WTC11 (cell line): ENCODE results near the gene PKIB. TPM values are rescaled to one million over a fixed set of nuclear protein-coding genes. Genes with fewer than 3 reads are reported as not detected.

Experiments
- ATAC-seq: fragments of 200-7000 bp; cut with Tn5 transposase; 2 replicates; pipeline ENCODE4 v1.10.0; 2021; ENCODE audit warnings: mild to moderate bottlenecking, moderate library complexity
- CTCF ChIA-PET: fragments of 300-600 bp; sonication (Branson Sonifier 250); formaldehyde crosslinking; loops from one replicate; lab custom pipeline; 2021; ENCODE audit warnings: antibody characterized with exemption; lab: Charles Lee
- POLR2A ChIA-PET: fragments of 350-600 bp; sonication (Branson Sonifier 250); formaldehyde crosslinking; loops from one replicate; lab custom pipeline; 2021; ENCODE audit warnings: antibody characterized with exemption; lab: Charles Lee
- DNase-seq: peaks from one replicate; pipeline ENCODE4 v3.0.0; 2021; ENCODE audit warnings: low spot score
- H3K27ac Mint-ChIP-seq: 2 replicates; pipeline ENCODE4 v1.8.0; 2021; ENCODE audit warnings: mixed read lengths
- H3K27me3 Mint-ChIP-seq: 2 replicates; pipeline ENCODE4 v1.8.0; 2021; ENCODE audit warnings: low read depth, mild to moderate bottlenecking, moderate library complexity, mixed read lengths
- H3K36me3 Mint-ChIP-seq: 2 replicates; pipeline ENCODE4 v1.8.0; 2021; ENCODE audit warnings: mixed read lengths
- H3K4me1 Mint-ChIP-seq: 2 replicates; pipeline ENCODE4 v1.8.0; 2022; ENCODE audit warnings: mixed read lengths
- H3K4me3 Mint-ChIP-seq: 2 replicates; pipeline ENCODE4 v1.8.0; 2021; ENCODE audit warnings: mild to moderate bottlenecking, moderate library complexity, mixed read lengths
- H3K9me3 Mint-ChIP-seq: 2 replicates; pipeline ENCODE4 v1.8.0; 2021; ENCODE audit warnings: mixed read lengths
- ATF3 ChIP-seq: sonication (generic); formaldehyde crosslinking; conservative IDR thresholded peaks from 2 replicates; pipeline ENCODE4 v1.8.1; 2022; ENCODE audit warnings: mild to moderate bottlenecking, missing genetic modification reagents
- CREB1 ChIP-seq: sonication (generic); formaldehyde crosslinking; IDR thresholded peaks from 2 replicates; pipeline ENCODE4 v1.8.0; 2023; ENCODE audit warnings: mild to moderate bottlenecking, missing genetic modification reagents
- CTCF ChIP-seq: fragments of 200-600 bp; IDR thresholded peaks from 2 replicates; pipeline ENCODE4 v1.8.0; 2022; ENCODE audit warnings: antibody characterized with exemption
- ESRRA ChIP-seq: sonication (generic); formaldehyde crosslinking; IDR thresholded peaks from 2 replicates; pipeline ENCODE4 v1.8.1; 2022; ENCODE audit warnings: mild to moderate bottlenecking, missing genetic modification reagents, borderline replicate concordance
- GABPB1 ChIP-seq: sonication (generic); formaldehyde crosslinking; IDR thresholded peaks from 2 replicates; pipeline ENCODE4 v1.8.1; 2023; ENCODE audit warnings: mild to moderate bottlenecking, missing genetic modification reagents
- MXD4 ChIP-seq: fragments of 250-450 bp; sonication (Bioruptor Pico); IDR thresholded peaks from 2 replicates; pipeline ENCODE4 v1.8.0; 2021; ENCODE audit warnings: mild to moderate bottlenecking, moderate library complexity, borderline replicate concordance
- NFATC4 ChIP-seq: fragments of 250-450 bp; sonication (Bioruptor Pico); IDR thresholded peaks from 2 replicates; pipeline ENCODE4 v1.9.0; 2021; ENCODE audit warnings: mild to moderate bottlenecking
- PREB ChIP-seq: sonication (generic); formaldehyde crosslinking; IDR thresholded peaks from 2 replicates; pipeline ENCODE4 v1.8.1; 2022; ENCODE audit warnings: mild to moderate bottlenecking, missing genetic modification reagents, moderate library complexity, borderline replicate concordance
- SP1 ChIP-seq: sonication (generic); formaldehyde crosslinking; conservative IDR thresholded peaks from 2 replicates; pipeline ENCODE4 v1.8.1; 2022; ENCODE audit warnings: missing genetic modification reagents
- USF1 ChIP-seq: sonication (generic); formaldehyde crosslinking; IDR thresholded peaks from 2 replicates; pipeline ENCODE4 v1.8.0; 2022; ENCODE audit warnings: mild to moderate bottlenecking, missing genetic modification reagents
- USF2 ChIP-seq: sonication (generic); formaldehyde crosslinking; IDR thresholded peaks from 2 replicates; pipeline ENCODE4 v1.8.1; 2023; ENCODE audit warnings: mild to moderate bottlenecking, missing genetic modification reagents, moderate library complexity
- ZBTB21 ChIP-seq: sonication (generic); formaldehyde crosslinking; IDR thresholded peaks from 2 replicates; pipeline ENCODE4 v1.8.1; 2023; ENCODE audit warnings: mild to moderate bottlenecking, missing genetic modification reagents, borderline replicate concordance
- ZMAT4 ChIP-seq: fragments of 250-450 bp; sonication (Bioruptor Pico); IDR thresholded peaks from 2 replicates; pipeline ENCODE4 v1.9.0; 2021; ENCODE audit warnings: mild to moderate bottlenecking
- ZNF138 ChIP-seq: sonication (generic); formaldehyde crosslinking; conservative IDR thresholded peaks from 2 replicates; pipeline ENCODE4 v1.8.1; 2022; ENCODE audit warnings: mild to moderate bottlenecking, moderate library complexity, missing genetic modification reagents
- ZNF416 ChIP-seq: fragments of 250-450 bp; sonication (Bioruptor Pico); IDR thresholded peaks from 2 replicates; pipeline ENCODE4 v1.9.0; 2021; ENCODE audit warnings: mild to moderate bottlenecking, inconsistent platforms
- total RNA-seq: library from RNA; stranded (reverse); gene quantifications from 3 replicates; pipeline ENCODE4 v1.2.3, GENCODE V29; 2021

PKIB gene
- total RNA-seq, 1 experiment from 2014 or later: 26.4 TPM

- TF ChIP-seq USF2 (no peak), USF1 (CRISPR knock-in tag) (no peak)
- TF ChIP-seq, all 79 proteins: peak for 0
These were observed 99.8 kb downstream of the PKIB start (continued) for GRCh38 chr6:122709922-122710512.

GRCh38 chr6:122710908-122711635 lies 100.9 kb downstream of the PKIB start:
- H3K36me3 Mint-ChIP-seq: no peaks in the 10 kb centered on the region
- no peaks in the 10 kb centered on the region for H3K27me3 Mint-ChIP-seq
- ATAC-seq: no peak
- H3K27ac Mint-ChIP-seq: no peak overlapping the region
- no peaks in the 10 kb centered on the region for H3K9me3 Mint-ChIP-seq
- no peak for TF ChIP-seq CREB1 (CRISPR knock-in tag)
- no peak for TF ChIP-seq ZBTB21 (CRISPR knock-in tag)
- H3K4me3 Mint-ChIP-seq: no peak overlapping the region
- CTCF ChIA-PET: no interaction called here
- POLR2A ChIA-PET: no interaction called here
- DNase-seq: no peak
- peaks cover 4% of the 10 kb centered on the region; the same call in 1 of the 2 replicates for H3K4me1 Mint-ChIP-seq

- ATAC-seq: no peak
- no peak for TF ChIP-seq USF1 (CRISPR knock-in tag)
- no peak for TF ChIP-seq NFATC4 (CRISPR knock-in tag)
- TF ChIP-seq PREB: no peak
- no peak for TF ChIP-seq ZNF138 (CRISPR knock-in tag)
- no peak for TF ChIP-seq MXD4
- no peak for TF ChIP-seq SP1 (CRISPR knock-in tag)
- TF ChIP-seq ESRRA (CRISPR knock-in tag): no peak
- no peak for TF ChIP-seq CTCF
- no peak for TF ChIP-seq ATF3
- TF ChIP-seq ZMAT4 (CRISPR knock-in tag): no peak
- no peak for TF ChIP-seq GABPB1 (CRISPR knock-in tag)
- TF ChIP-seq ZNF416 (CRISPR knock-in tag): no peak
- Mint-ChIP-seq H3K9me3 (no peaks in the 10 kb centered on the region), H3K4me1 (peaks cover 14% of the 10 kb centered on the region), H3K4me3 (no peak overlapping the region), H3K36me3 (no peaks in the 10 kb centered on the region), H3K27ac (no peak overlapping the region), H3K27me3 (no peaks in the 10 kb centered on the region)
- DNase-seq: no peak
- CTCF ChIA-PET: no interaction called here
- POLR2A ChIA-PET: no interaction called here
These were observed 101.9 kb downstream of the PKIB start for GRCh38 chr6:122712093-122712447.
